ENCODE measurements around the gene LCN10. TPM values are rescaled to one million over a fixed set of nuclear protein-coding genes. Genes with fewer than 3 reads are reported as not detected.
A peak's percentile ranks its signal among the peaks of the same experiment; 100 is the strongest.

The LCN10 gene
- total and polyA plus RNA-seq, 2 of the 13 experiments (the other 11 are each of a cell fraction or from before 2014, with no cell fraction given), result 0.53 to 0.61 TPM

DNA sequence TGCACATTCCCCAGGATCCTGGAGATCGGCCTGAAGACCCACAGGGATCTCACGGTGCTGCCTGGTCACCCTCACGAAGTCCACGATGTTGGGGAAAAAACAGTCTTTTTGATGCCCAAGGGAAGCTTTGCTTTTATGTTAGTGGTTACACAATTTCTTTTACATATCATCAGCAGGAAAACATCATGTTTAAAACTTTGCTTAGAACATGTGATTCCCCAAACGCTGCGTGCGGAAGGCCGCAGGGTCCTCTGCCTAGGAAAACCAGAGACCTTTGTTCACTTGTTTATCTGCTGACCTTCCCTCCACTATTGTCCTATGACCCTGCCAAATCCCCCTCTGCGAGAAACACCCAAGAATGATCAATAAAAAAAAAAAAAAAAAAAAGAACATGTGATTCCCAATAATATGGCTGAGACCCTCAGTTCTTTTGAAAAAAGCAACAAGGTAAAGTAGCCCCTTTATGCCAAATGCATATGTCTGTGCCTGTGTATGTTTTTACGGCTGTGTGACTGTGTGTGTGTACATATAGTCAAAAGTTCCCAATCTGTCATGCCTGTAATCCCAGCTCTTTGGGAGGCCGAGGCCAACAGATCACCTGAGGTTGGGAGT, 44.0 kb downstream of the LCN10 start (continued):
- TF ChIP-seq ZNF678 (CRISPR knock-in tag; IDR thresholded peaks at IDR 0.05) (no peak), GATA4 (IDR thresholded peaks at IDR 0.05; ENCODE audit: borderline replicate concordance, low read depth) (peak; percentile 10; the same call in 1 of the 2 replicates), RCOR2 (CRISPR knock-in tag; IDR thresholded peaks at IDR 0.05) (no peak), SOX5 (CRISPR knock-in tag; IDR thresholded peaks at IDR 0.05; ENCODE audit: borderline replicate concordance) (peak; percentile 69; the same call in 1 of the 2 replicates), TCF7 (IDR thresholded peaks at IDR 0.05; ENCODE audit: low read depth) (0 out of 2 replicates have a peak, but pooled peaks have one; percentile 8), NR2F6 (IDR thresholded peaks at IDR 0.05) (peak; percentile 53), NR2F6 (CRISPR knock-in tag; IDR thresholded peaks at IDR 0.05) (0 out of 2 replicates have a peak, but pooled peaks have one; percentile 32), BHLHE40 (IDR thresholded peaks at IDR 0.05; ENCODE audit: low read length) (no peak), FOXP1 (IDR thresholded peaks at IDR 0.05) (no peak), FOXP1 (CRISPR knock-in tag; IDR thresholded peaks at IDR 0.05) (peak; percentile 31; the same call in 1 of the 2 replicates), ZBTB7A (CRISPR knock-in tag; IDR thresholded peaks at IDR 0.05) (0 out of 2 replicates have a peak, but pooled peaks have one; percentile 2), ARNTL (CRISPR knock-in tag; IDR thresholded peaks at IDR 0.05) (0 out of 2 replicates have a peak, but pooled peaks have one; percentile 54), ZBTB7B (CRISPR knock-in tag; IDR thresholded peaks at IDR 0.05) (0 out of 2 replicates have a peak, but pooled peaks have one; percentile 24), SOX13 (IDR thresholded peaks at IDR 0.05) (0 out of 2 replicates have a peak, but pooled peaks have one; percentile 51), SOX13 (CRISPR knock-in tag; conservative IDR thresholded peaks at IDR 0.05 in 1 of 2, IDR thresholded peaks at IDR 0.05 in 1 of 2) (peak in 1 of 2 experiments; percentile 43; a peak in 1 of 4 replicates), FOXA1 (IDR thresholded peaks at IDR 0.05) (no peak), FOXA1 (CRISPR knock-in tag; IDR thresholded peaks at IDR 0.05) (no peak), SAP130 (CRISPR knock-in tag; IDR thresholded peaks at IDR 0.05; ENCODE audit: low read depth) (peak; percentile 26; the same call in 1 of the 2 replicates)
- TF ChIP-seq, protein P1, sequence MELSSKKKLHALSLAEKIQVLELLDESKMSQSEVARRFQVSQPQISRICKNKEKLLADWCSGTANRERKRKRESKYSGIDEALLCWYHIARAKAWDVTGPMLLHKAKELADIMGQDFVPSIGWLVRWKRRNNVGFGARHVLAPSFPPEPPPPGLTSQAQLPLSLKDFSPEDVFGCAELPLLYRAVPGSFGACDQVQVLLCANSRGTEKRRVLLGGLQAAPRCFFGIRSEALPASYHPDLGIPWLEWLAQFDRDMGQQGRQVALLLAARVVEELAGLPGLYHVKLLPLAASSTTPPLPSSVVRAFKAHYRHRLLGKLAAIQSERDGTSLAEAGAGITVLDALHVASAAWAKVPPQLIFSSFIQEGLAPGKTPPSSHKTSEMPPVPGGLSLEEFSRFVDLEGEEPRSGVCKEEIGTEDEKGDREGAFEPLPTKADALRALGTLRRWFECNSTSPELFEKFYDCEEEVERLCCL (CRISPR knock-in tag; IDR thresholded peaks at IDR 0.05; ENCODE audit: borderline replicate concordance), result no peak
- TF ChIP-seq, protein P2, sequence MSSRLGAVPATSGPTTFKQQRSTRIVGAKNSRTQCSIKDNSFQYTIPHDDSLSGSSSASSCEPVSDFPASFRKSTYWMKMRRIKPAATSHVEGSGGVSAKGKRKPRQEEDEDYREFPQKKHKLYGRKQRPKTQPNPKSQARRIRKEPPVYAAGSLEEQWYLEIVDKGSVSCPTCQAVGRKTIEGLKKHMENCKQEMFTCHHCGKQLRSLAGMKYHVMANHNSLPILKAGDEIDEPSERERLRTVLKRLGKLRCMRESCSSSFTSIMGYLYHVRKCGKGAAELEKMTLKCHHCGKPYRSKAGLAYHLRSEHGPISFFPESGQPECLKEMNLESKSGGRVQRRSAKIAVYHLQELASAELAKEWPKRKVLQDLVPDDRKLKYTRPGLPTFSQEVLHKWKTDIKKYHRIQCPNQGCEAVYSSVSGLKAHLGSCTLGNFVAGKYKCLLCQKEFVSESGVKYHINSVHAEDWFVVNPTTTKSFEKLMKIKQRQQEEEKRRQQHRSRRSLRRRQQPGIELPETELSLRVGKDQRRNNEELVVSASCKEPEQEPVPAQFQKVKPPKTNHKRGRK (CRISPR knock-in tag; IDR thresholded peaks at IDR 0.05), result no peak
- TF ChIP-seq, protein P3, sequence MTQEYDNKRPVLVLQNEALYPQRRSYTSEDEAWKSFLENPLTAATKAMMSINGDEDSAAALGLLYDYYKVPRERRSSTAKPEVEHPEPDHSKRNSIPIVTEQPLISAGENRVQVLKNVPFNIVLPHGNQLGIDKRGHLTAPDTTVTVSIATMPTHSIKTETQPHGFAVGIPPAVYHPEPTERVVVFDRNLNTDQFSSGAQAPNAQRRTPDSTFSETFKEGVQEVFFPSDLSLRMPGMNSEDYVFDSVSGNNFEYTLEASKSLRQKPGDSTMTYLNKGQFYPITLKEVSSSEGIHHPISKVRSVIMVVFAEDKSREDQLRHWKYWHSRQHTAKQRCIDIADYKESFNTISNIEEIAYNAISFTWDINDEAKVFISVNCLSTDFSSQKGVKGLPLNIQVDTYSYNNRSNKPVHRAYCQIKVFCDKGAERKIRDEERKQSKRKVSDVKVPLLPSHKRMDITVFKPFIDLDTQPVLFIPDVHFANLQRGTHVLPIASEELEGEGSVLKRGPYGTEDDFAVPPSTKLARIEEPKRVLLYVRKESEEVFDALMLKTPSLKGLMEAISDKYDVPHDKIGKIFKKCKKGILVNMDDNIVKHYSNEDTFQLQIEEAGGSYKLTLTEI (CRISPR knock-in tag; conservative IDR thresholded peaks at IDR 0.05), result no peak
